Neutrophil (primary cell): Measurements from ENCODE around the gene TSPAN10.

ENCODE experiments used
- H3K27ac ChIP-seq: fragments of 200-600 bp; sonication (generic); 2 replicates; pipeline ENCODE4 v1.5.1; 2016; ENCODE audit warnings: mild to moderate bottlenecking, moderate library complexity
- H3K27me3 ChIP-seq: fragments of 200-600 bp; sonication (generic); 2 replicates; pipeline ENCODE4 v1.6.0; 2016; ENCODE audit warnings: mild to moderate bottlenecking
- H3K36me3 ChIP-seq: fragments of 200-600 bp; sonication (generic); 2 replicates; pipeline ENCODE4 v1.5.1; 2017
- H3K4me1 ChIP-seq, 2 experiments: fragments of 200-600 bp in 1 of 2; sonication (generic) in 1 of 2; 1 replicate in 1 of 2; 2 replicates in 1 of 2; pipeline versions ENCODE4 v1.5.1 to v1.6.1; 2013 to 2016; ENCODE audit warnings: low read depth in 1 of 2, low read length in 1 of 2, mild to moderate bottlenecking in 1 of 2, moderate library complexity in 1 of 2; ENCODE audit not compliant: control insufficient read depth in 1 of 2, insufficient read depth in 1 of 2
- H3K4me3 ChIP-seq, 2 experiments: fragments of 200-600 bp in 1 of 2; sonication (generic) in 1 of 2; 1 replicate in 1 of 2; 2 replicates in 1 of 2; pipeline ENCODE4 v1.5.1; 2013 to 2016; ENCODE audit warnings: low read depth in 1 of 2, low read length in 1 of 2, mild to moderate bottlenecking in 1 of 2, moderate library complexity in 1 of 2
- H3K9me3 ChIP-seq: fragments of 200-600 bp; sonication (generic); 2 replicates; pipeline ENCODE4 v1.5.1; 2016
- TF ChIP-seq, protein P1 (sequence below): fragments of 200-600 bp; sonication (generic); IDR thresholded peaks from 2 replicates; pipeline ENCODE4 v1.5.1; 2016; ENCODE audit warnings: antibody characterized with exemption

TSPAN10 gene

DNA sequence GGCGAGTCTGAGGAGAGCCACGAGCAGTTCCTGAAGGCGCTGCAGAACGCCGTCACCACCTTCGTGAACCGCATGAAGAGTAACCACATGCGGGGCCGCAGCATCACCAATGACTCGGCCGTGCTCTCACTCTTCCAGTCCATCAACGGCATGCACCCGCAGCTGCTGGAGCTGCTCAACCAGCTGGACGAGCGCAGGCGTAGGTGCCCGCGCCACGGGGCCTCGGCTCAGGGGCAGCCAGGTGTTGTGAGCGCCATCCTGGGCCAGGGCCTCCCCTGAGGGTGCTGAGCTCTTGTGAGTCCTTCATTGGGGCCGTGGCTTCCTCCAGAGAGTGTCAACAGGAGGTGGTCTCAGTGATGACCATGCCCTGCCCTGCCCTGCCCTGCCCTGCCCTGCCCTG is 58.8 kb downstream of the TSPAN10 start:
- Histone ChIP-seq H3K27ac (no peak overlapping the region), H3K36me3 (peaks cover 99% of the 10 kb centered on the region), H3K27me3 (no peaks in the 10 kb centered on the region), H3K4me1 (peaks cover 0 to 8% of the 10 kb centered on the region in 2 experiments), H3K9me3 (no peaks in the 10 kb centered on the region), H3K4me3 (no peak overlapping the region)
- TF ChIP-seq, protein P1, sequence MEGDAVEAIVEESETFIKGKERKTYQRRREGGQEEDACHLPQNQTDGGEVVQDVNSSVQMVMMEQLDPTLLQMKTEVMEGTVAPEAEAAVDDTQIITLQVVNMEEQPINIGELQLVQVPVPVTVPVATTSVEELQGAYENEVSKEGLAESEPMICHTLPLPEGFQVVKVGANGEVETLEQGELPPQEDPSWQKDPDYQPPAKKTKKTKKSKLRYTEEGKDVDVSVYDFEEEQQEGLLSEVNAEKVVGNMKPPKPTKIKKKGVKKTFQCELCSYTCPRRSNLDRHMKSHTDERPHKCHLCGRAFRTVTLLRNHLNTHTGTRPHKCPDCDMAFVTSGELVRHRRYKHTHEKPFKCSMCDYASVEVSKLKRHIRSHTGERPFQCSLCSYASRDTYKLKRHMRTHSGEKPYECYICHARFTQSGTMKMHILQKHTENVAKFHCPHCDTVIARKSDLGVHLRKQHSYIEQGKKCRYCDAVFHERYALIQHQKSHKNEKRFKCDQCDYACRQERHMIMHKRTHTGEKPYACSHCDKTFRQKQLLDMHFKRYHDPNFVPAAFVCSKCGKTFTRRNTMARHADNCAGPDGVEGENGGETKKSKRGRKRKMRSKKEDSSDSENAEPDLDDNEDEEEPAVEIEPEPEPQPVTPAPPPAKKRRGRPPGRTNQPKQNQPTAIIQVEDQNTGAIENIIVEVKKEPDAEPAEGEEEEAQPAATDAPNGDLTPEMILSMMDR = no peak

DNA sequence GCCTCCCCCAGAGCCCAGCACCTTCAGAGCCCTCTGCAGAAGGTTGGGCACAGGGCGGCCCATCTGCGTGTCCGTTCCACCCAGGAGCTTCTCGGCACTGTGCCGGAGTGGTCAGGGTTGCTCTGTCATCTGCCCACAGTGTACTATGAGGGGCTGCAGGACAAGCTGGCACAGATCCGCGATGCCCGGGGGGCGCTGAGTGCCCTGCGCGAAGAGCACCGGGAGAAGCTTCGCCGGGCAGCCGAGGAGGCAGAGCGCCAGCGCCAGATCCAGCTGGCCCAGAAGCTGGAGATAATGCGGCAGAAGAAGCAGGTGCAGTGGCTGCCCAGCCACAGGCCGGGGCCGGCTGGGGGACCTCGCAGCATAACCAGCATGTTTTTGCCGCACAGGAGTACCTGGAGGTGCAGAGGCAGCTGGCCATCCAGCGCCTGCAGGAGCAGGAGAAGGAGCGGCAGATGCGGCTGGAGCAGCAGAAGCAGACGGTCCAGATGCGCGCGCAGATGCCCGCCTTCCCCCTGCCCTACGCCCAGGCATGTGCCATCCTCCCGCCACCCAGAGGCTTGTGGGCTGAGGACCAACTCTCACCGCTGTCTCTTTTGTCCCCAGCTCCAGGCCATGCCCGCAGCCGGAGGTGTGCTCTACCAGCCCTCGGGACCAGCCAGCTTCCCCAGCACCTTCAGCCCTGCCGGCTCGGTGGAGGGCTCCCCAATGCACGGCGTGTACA is 59.4 kb downstream of the TSPAN10 start:
- peaks cover 99% of the 10 kb centered on the region for H3K36me3 ChIP-seq
- no peaks in the 10 kb centered on the region for H3K27me3 ChIP-seq
- no peak overlapping the region for H3K27ac ChIP-seq
- peaks cover 0 to 8% of the 10 kb centered on the region in 2 experiments for H3K4me1 ChIP-seq
- TF ChIP-seq, protein P1 = no peak
- H3K9me3 ChIP-seq = no peaks in the 10 kb centered on the region
- no peak overlapping the region for H3K4me3 ChIP-seq

DNA sequence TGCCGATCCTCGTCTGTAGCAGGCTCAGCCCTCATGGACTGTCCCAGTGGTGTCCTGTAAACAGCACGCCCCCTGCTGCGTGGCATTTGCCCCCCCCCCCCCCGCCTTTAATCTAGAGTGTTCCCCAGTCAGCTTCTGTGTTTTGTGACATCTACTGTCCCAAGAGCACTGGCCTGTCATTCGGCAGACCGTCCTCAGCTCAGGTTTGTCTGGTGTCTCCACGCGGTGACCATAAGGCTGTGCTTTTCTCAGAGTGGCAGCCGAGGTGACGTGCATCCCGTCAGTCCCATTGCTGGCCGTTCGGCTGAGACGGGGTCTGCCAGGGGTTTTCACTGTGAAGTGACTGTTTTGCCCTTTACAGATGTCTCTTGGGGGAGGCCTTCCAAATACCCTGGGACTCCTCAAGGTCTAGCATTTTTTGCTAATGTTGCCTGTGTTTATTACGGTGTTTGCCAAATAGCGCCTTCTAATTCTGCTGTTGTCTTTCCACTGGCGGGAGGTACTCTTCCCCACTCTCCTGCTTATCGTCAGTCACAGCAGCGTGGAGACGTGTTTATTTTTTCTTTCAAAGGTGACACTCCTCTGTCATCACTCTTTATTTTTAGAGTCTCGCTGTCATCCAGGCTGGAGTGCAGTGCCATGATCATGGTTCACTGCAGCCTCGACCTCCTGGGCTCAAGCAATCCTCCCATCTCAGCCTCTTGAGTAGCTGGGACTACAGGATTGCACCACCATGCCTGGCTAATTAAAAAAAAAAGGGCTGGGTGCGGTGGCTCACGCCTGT is 60.5 kb downstream of the TSPAN10 start:
- TF ChIP-seq, protein P1 = no peak
- Histone ChIP-seq H3K4me3 (no peak overlapping the region), H3K27me3 (no peaks in the 10 kb centered on the region), H3K36me3 (peaks cover 94% of the 10 kb centered on the region), H3K27ac (no peak overlapping the region), H3K4me1 (peaks cover 5 to 18% of the 10 kb centered on the region in 2 experiments), H3K9me3 (no peaks in the 10 kb centered on the region)
